Testis (tissue), 3 donors: ENCODE measurements around the gene PRSS48. TPM values are rescaled to one million over a fixed set of nuclear protein-coding genes. Genes with fewer than 3 reads are reported as not detected.

ENCODE experiments used
- DNase-seq: peaks from one replicate; pipeline ENCODE4 v3.0.0-alpha.2; 2019
- H3K27ac ChIP-seq, 2 donors: fragments of 200-600 bp; sonication (generic); one replicate each; pipeline ENCODE4 v1.5.1; 2019
- H3K27me3 ChIP-seq: fragments of 200-600 bp; sonication (generic); one replicate; pipeline ENCODE4 v1.5.1; 2019
- H3K36me3 ChIP-seq: fragments of 200-600 bp; sonication (generic); one replicate; pipeline ENCODE4 v1.5.1; 2017; ENCODE audit warnings: low read depth; ENCODE audit errors: missing control alignments
- H3K4me1 ChIP-seq: fragments of 200-600 bp; sonication (generic); one replicate; pipeline ENCODE4 v1.5.1; 2019
- H3K4me3 ChIP-seq, 2 donors: fragments of 200-600 bp; sonication (generic); one replicate each; pipeline ENCODE4 v1.5.1; 2017 to 2019
- H3K9me3 ChIP-seq: fragments of 200-600 bp; sonication (generic); one replicate; pipeline ENCODE4 v1.5.1; 2017
- CTCF ChIP-seq, 3 experiments: fragments of 450-650 bp in 2 of 3; fragments of 200-600 bp in 1 of 3; sonication (generic) in 1 of 3; IDR thresholded peaks; one replicate each; pipeline ENCODE4 v1.5.1; 2016 to 2019; ENCODE audit warnings: antibody characterized with exemption in 3 of 3, mild to moderate bottlenecking in 2 of 3, moderate library complexity in 1 of 3
- POLR2A ChIP-seq: fragments of 450-650 bp; IDR thresholded peaks from one replicate; pipeline ENCODE4 v1.6.1; 2017; ENCODE audit warnings: antibody characterized with exemption, mild to moderate bottlenecking, moderate library complexity
- WGBS, 2 donors: methylation state at CpG; one replicate each; pipeline ENCODE4 v1.1.5; 2018; 5-methylcytosine and 5-hydroxymethylcytosine counted together
- intact Hi-C: fragments of 100-400 bp; cut with DNase I; formaldehyde crosslinking; loops from one replicate; pipeline ENCODE4 v1.15.1; 2023; ENCODE audit warnings: low total_unique reads
- polyA plus RNA-seq: library from polyadenylated mRNA; stranded (reverse); fragments of 350-450 nt; fragmentation: Illumina TruSeq; extraction: RNeasy Lipid Tissue Mini Kit (QIAGEN cat#74804); gene quantifications from one replicate; pipeline ENCODE4 v1.2.3, GENCODE V29; 2014; ENCODE audit warnings: low read depth, low replicate concordance; ENCODE audit not compliant: insufficient read depth
- total RNA-seq, 2 donors: library from RNA; depleted of rRNA; stranded (reverse); fragments of >200 nt; gene quantifications; one replicate each; pipeline ENCODE4 v1.2.3, GENCODE V29; 2016

PRSS48 gene
- total and polyA plus RNA-seq, 3 donors from 2014 or later, result 0.71 to 2.0 TPM; not detected in 1

DNA sequence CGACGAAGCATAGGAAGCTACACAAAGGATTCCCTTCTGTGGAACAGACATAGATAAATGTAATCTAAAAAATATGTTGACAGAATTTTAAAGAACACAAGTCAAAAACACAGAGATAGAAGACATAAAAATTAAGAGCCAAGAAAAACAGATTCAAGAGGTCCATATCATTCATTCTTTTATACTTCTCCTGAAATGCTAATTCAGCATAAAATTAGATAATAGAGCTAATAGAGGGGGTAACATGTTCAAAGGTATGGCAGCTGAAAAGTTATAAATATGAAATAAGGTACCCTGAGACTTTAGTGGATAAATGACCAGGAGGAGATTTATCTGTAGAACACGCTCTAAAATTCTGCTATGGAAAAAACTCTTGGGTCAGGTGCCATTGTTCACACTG lies 37.4 kb upstream of the PRSS48 start:
- H3K27me3 ChIP-seq, result no peaks in the 10 kb centered on the region
- no peaks in the 10 kb centered on the region for H3K9me3 ChIP-seq
- 87 to 93% methylated on average over 3 of the region's 3 CpGs for WGBS, 2 donors
- H3K27ac ChIP-seq, result no peak overlapping the region
- no peak overlapping the region for H3K4me3 ChIP-seq
- intact Hi-C loops, result no loop called here
- DNase-seq, result no peak
- H3K36me3 ChIP-seq, result no peaks in the 10 kb centered on the region
- no peak for TF ChIP-seq CTCF (IDR thresholded peaks at IDR 0.05)
- H3K4me1 ChIP-seq, result peaks cover 5% of the 10 kb centered on the region

GRCh38 chr4:151242305-151242704 lies 34.7 kb upstream of the PRSS48 start:
- WGBS, 2 donors, result 90 to 94% methylated on average over 2 of the region's 2 CpGs
- H3K9me3 ChIP-seq, result no peaks in the 10 kb centered on the region
- H3K27ac ChIP-seq, result no peak overlapping the region
- TF ChIP-seq POLR2A (no peak), CTCF (IDR thresholded peaks at IDR 0.05) (no peak)
- H3K4me1 ChIP-seq, result peaks cover 5% of the 10 kb centered on the region
- H3K4me3 ChIP-seq, result no peak overlapping the region
- no peaks in the 10 kb centered on the region for H3K27me3 ChIP-seq
- intact Hi-C loops, result no loop called here
- no peak for DNase-seq
- H3K36me3 ChIP-seq, result no peaks in the 10 kb centered on the region

DNA sequence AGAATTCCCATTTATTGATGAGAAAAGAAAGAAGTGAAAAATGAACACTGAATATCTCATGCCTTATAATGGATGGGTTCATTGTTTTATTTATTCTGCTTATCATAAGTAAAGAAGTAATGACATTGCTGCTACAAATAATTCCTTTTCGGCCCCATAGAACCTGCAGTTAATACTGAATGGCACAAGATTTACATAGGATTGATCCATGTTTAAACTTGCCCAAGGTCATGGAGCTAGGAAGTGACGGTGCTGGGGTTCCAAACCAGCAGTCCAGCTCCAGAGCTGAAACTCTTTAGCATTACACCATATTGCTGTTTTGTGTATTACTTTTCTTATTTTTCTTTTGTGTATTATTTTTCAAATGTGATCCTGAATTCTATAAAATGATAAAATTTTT lies 30.2 kb upstream of the PRSS48 start:
- Histone ChIP-seq H3K9me3 (no peaks in the 10 kb centered on the region), H3K4me3 (no peak overlapping the region), H3K36me3 (no peaks in the 10 kb centered on the region), H3K27ac (no peak overlapping the region), H3K27me3 (no peaks in the 10 kb centered on the region), H3K4me1 (no peaks in the 10 kb centered on the region)
- 80 to 84% methylated on average over 2 of the region's 2 CpGs for WGBS, 2 donors
- intact Hi-C loops, result no loop called here
- TF ChIP-seq POLR2A (no peak), CTCF (IDR thresholded peaks at IDR 0.05) (no peak)
- no peak for DNase-seq

DNA sequence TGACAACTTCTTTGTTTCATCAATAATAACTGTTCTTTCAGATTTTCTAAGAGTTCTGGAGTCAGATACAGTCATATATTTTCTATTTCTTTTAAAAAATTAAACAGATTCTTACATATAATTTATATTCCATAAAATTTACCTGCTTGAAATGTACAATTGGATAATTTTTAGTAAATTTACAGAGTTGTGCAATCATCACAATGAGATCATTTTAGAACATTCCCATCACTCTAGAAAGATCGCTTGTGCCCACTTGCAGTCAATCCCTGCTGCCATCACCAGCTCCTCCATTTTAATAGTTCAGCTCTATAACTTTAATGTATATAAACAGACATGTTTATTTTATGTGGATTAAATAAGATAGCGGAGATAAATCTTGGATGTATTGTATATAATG lies 29.6 kb upstream of the PRSS48 start:
- no peaks in the 10 kb centered on the region for H3K4me1 ChIP-seq
- H3K36me3 ChIP-seq, result no peaks in the 10 kb centered on the region
- H3K9me3 ChIP-seq, result no peaks in the 10 kb centered on the region
- 93 to 96% methylated on average over 2 of the region's 2 CpGs for WGBS, 2 donors
- no peak for DNase-seq
- H3K27me3 ChIP-seq, result no peaks in the 10 kb centered on the region
- TF ChIP-seq CTCF (IDR thresholded peaks at IDR 0.05) (no peak), POLR2A (no peak)
- no peak overlapping the region for H3K27ac ChIP-seq
- H3K4me3 ChIP-seq, result no peak overlapping the region
- intact Hi-C loops, result no loop called here

DNA sequence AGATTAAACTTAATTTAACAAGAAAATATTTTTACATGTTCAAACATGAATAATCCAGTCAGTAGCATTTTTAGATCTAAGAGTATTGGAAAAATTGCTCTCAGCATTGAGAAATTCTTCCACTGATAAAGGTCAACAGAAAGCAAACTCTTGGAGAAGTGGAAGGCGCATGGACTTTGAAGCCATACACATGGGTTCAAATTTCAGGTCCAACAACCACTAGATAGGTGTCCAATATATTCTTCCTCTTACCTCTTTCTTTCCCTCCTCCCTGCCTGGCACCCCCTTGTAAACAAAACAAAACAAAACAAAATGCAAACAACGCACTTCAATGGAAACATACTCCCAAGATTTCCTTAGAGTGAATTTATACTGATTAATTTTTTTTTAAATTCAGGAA lies 28.4 kb upstream of the PRSS48 start:
- WGBS, 2 donors, result 89 to 91% methylated on average over 2 of the region's 2 CpGs
- intact Hi-C loops, result no loop called here
- TF ChIP-seq POLR2A (no peak), CTCF (IDR thresholded peaks at IDR 0.05) (no peak)
- H3K27ac ChIP-seq, result no peak overlapping the region
- no peaks in the 10 kb centered on the region for H3K9me3 ChIP-seq
- H3K4me1 ChIP-seq, result no peaks in the 10 kb centered on the region
- no peaks in the 10 kb centered on the region for H3K27me3 ChIP-seq
- no peaks in the 10 kb centered on the region for H3K36me3 ChIP-seq
- H3K4me3 ChIP-seq, result no peak overlapping the region
- no peak for DNase-seq
